Stomach (tissue), 9 donors: ENCODE data around the gene DDOST. TPM values are rescaled to one million over a fixed set of nuclear protein-coding genes. Genes with fewer than 3 reads are reported as not detected.

ENCODE experiments used
- DNase-seq, 2 donors: peaks; one replicate each; pipeline versions ENCODE4 v3.0.0 to v3.0.0-alpha.2; 2013 to 2019
- H3K27ac ChIP-seq, 5 donors: fragments of 200-600 bp in 4 of 5; sonication (generic) in 4 of 5; one replicate each; pipeline ENCODE4 v1.5.1; 2013 to 2019; ENCODE audit warnings: mild to moderate bottlenecking in 1 of 5, moderate library complexity in 1 of 5
- H3K27me3 ChIP-seq, 3 donors: fragments of 200-600 bp; sonication (generic); one replicate each; pipeline ENCODE4 v1.5.1; 2017 to 2019; ENCODE audit warnings: mixed run types in 1 of 3
- H3K36me3 ChIP-seq, 4 donors: fragments of 200-600 bp; sonication (generic); 1 replicate in 3 of 4; 2 replicates in 1 of 4; pipeline ENCODE4 v1.5.1; 2016 to 2019
- H3K4me1 ChIP-seq, 4 donors: fragments of 200-600 bp; sonication (generic); one replicate each; pipeline ENCODE4 v1.5.1; 2016 to 2019
- H3K4me3 ChIP-seq, 4 donors: fragments of 200-600 bp; sonication (generic) in 3 of 4; one replicate each; pipeline ENCODE4 v1.5.1; 2016 to 2019; ENCODE audit warnings: mild to moderate bottlenecking in 1 of 4
- H3K9me3 ChIP-seq, 4 donors: fragments of 200-600 bp; sonication (generic); one replicate each; pipeline ENCODE4 v1.5.1; 2016 to 2019
- CTCF ChIP-seq, 7 experiments: fragments of 450-650 bp in 4 of 7; fragments of 200-600 bp in 3 of 7; sonication (generic) in 3 of 7; IDR thresholded peaks; one replicate each; pipeline ENCODE4 v1.5.1; 2016 to 2019; ENCODE audit warnings: antibody characterized with exemption in 7 of 7, control low read depth in 2 of 7, mild to moderate bottlenecking in 1 of 7
- EP300 ChIP-seq: sonication (generic); formaldehyde crosslinking; IDR thresholded peaks from one replicate; pipeline ENCODE4 v1.6.1; 2017; ENCODE audit warnings: antibody characterized with exemption
- POLR2A ChIP-seq, 4 donors: fragments of 450-650 bp; IDR thresholded peaks; one replicate each; pipeline ENCODE4 v1.6.1; 2016; ENCODE audit warnings: antibody characterized with exemption in 4 of 4, control low read depth in 2 of 4, mild to moderate bottlenecking in 1 of 4, moderate library complexity in 1 of 4
- POLR2AphosphoS5 ChIP-seq, 3 donors: sonication (generic); formaldehyde crosslinking; IDR thresholded peaks; one replicate each; pipeline ENCODE4 v1.6.1; 2016; ENCODE audit warnings: antibody characterized with exemption in 3 of 3
- WGBS, 5 donors: extraction: QIAGEN DNeasy Blood & Tissue Kit in 3 of 5; methylation state at CpG; one replicate each; pipeline versions ENCODE4 v1.1.5 to v1.1.7; 2013 to 2018; 5-methylcytosine and 5-hydroxymethylcytosine counted together
- intact Hi-C: fragments of 100-400 bp; cut with DNase I; formaldehyde crosslinking; loops from one replicate; pipeline ENCODE4 v1.15.1; 2023; ENCODE audit warnings: low total_unique reads
- polyA plus RNA-seq, 3 donors: library from polyadenylated mRNA; stranded (reverse); fragments of 200-250 nt; gene quantifications; one replicate each; pipeline ENCODE4 v1.2.3, GENCODE V29; 2013
- total RNA-seq, 5 donors: library from RNA; depleted of rRNA; stranded (reverse); fragments of >200 nt; gene quantifications; one replicate each; pipeline versions ENCODE4 v1.1.0 to v1.2.3, GENCODE V29; 2014 to 2016
- donor health status: healthy with polysubstance abuse.
- donor health status: Bipolar disorder and iron deficiency.
- donor health status: healthy.

The DDOST gene
- total and polyA plus RNA-seq, 8 donors, result 38.5 to 227 (median 97.9) TPM

GRCh38 chr1:20691872-20692271 lies 30.7 kb upstream of the DDOST start:
- peaks cover 0 to 5% (median 0%) of the 10 kb centered on the region in 4 donors for H3K9me3 ChIP-seq
- no peaks in the 10 kb centered on the region for H3K36me3 ChIP-seq
- H3K4me1 ChIP-seq, result peaks cover 0 to 9% (median 9%) of the 10 kb centered on the region in 4 donors
- TF ChIP-seq CTCF (IDR thresholded peaks at IDR 0.05) (no peak), EP300 (no peak), POLR2AphosphoS5 (IDR thresholded peaks at IDR 0.05) (no peak), POLR2A (IDR thresholded peaks at IDR 0.05) (no peak)
- no peak overlapping the region for H3K27ac ChIP-seq
- 80 to 90% (median 84%) methylated on average over 1 of the region's 1 CpG for WGBS, 5 donors
- no peaks in the 10 kb centered on the region for H3K27me3 ChIP-seq
- no peak overlapping the region for H3K4me3 ChIP-seq
- intact Hi-C loops, result loop anchor here (10.0 kb wide), 2 partner anchors 283 to 503 kb away; no protein-coding TSS in a partner anchor
- DNase-seq, result no peak

GRCh38 chr1:20689645-20690056 lies 28.5 kb upstream of the DDOST start:
- Histone ChIP-seq H3K36me3 (no peaks in the 10 kb centered on the region), H3K27ac (no peak overlapping the region), H3K4me3 (no peak overlapping the region), H3K4me1 (no peaks in the 10 kb centered on the region), H3K27me3 (no peaks in the 10 kb centered on the region), H3K9me3 (peaks cover 0 to 5% (median 0%) of the 10 kb centered on the region in 4 donors)
- TF ChIP-seq POLR2AphosphoS5 (IDR thresholded peaks at IDR 0.05) (no peak), EP300 (no peak), CTCF (IDR thresholded peaks at IDR 0.05) (no peak), POLR2A (IDR thresholded peaks at IDR 0.05) (no peak)
- intact Hi-C loops, result loop anchor here (10.0 kb wide), 2 partner anchors 285 to 505 kb away; no protein-coding TSS in a partner anchor
- DNase-seq, result no peak
- 50 to 69% (median 56%) methylated on average over 3 of the region's 3 CpGs for WGBS, 5 donors

- TF ChIP-seq POLR2A (IDR thresholded peaks at IDR 0.05), result no peak
- no peak for TF ChIP-seq POLR2AphosphoS5 (IDR thresholded peaks at IDR 0.05)
- TF ChIP-seq EP300, result no peak
- TF ChIP-seq CTCF (IDR thresholded peaks at IDR 0.05), result no peak
- no peaks in the 10 kb centered on the region for H3K36me3 ChIP-seq
- no peaks in the 10 kb centered on the region for H3K4me1 ChIP-seq
- intact Hi-C loops, result no loop called here
- no peak for DNase-seq
- no peak overlapping the region for H3K27ac ChIP-seq
- WGBS, 5 donors, result 73 to 79% (median 77%) methylated on average over 19 to 26 of the region's 26 CpGs
- H3K9me3 ChIP-seq, result peaks cover 0 to 5% (median 0%) of the 10 kb centered on the region in 4 donors
- H3K4me3 ChIP-seq, result no peak overlapping the region
- H3K27me3 ChIP-seq, result no peaks in the 10 kb centered on the region
These were observed 25.9 kb upstream of the DDOST start for GRCh38 chr1:20686883-20687725.

GRCh38 chr1:20685741-20686140 lies 24.6 kb upstream of the DDOST start:
- H3K27ac ChIP-seq, result peak overlapping the region in 4 of 5 donors; percentile 42 to 72 (median 64)
- no peaks in the 10 kb centered on the region for H3K9me3 ChIP-seq
- intact Hi-C loops, result no loop called here
- 77 to 86% (median 80%) methylated on average over 10 to 12 of the region's 12 CpGs for WGBS, 5 donors
- H3K36me3 ChIP-seq, result no peaks in the 10 kb centered on the region
- H3K4me3 ChIP-seq, result no peak overlapping the region
- no peaks in the 10 kb centered on the region for H3K4me1 ChIP-seq
- no peak for DNase-seq
- H3K27me3 ChIP-seq, result no peaks in the 10 kb centered on the region
- TF ChIP-seq POLR2AphosphoS5 (IDR thresholded peaks at IDR 0.05), result no peak
